Stimulated activated naive CD8-positive, alpha-beta T cell treated with anti-CD3 and anti-CD28 coated beads, Interleukin-15, Interleukin-2, amounts not matched to agents 100 ng/mL and 50 ng/mL, for 24 hours (primary cell): ENCODE measurements around the gene SGPP1.
"Not testable (repeated sequence)": the region's sequence is repeated elsewhere in the genome, so short reads cannot be mapped to it uniquely, and the experiment has no call there.

ENCODE experiments used
- H3K27ac Mint-ChIP-seq: one replicate; pipeline ENCODE4 v1.8.0; 2021; ENCODE audit warnings: mild to moderate bottlenecking, mixed read lengths
- H3K27me3 Mint-ChIP-seq: one replicate; pipeline ENCODE4 v1.8.0; 2021; ENCODE audit warnings: mixed read lengths
- H3K36me3 Mint-ChIP-seq: one replicate; pipeline ENCODE4 v1.8.0; 2021; ENCODE audit warnings: low read depth, mixed read lengths
- H3K4me1 Mint-ChIP-seq: one replicate; pipeline ENCODE4 v1.8.0; 2021; ENCODE audit warnings: low read depth, mixed read lengths
- H3K4me3 Mint-ChIP-seq: one replicate; pipeline ENCODE4 v1.8.0; 2021; ENCODE audit warnings: mild to moderate bottlenecking, mixed read lengths
- H3K9me3 Mint-ChIP-seq: one replicate; pipeline ENCODE4 v1.8.0; 2021; ENCODE audit warnings: mixed read lengths

The SGPP1 gene

DNA sequence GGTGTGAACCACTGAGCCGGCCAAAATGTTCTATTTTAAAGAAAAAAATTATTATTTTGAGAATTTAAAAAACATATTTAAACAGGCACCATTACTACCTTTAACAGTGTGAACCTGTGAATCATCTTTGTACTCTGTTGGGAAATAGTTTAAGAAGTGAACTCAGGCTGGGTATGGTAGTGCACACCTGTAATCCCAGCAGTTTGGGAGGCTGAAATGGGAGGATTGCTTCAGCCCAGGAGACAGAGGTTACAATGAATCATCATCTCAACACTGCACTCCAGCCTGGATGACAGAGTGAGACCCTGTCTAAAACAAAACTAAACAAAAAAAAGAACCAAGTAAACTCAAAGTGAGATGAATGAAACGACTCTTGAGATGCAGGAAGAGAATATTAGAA is 83.1 kb downstream of the SGPP1 start:
- peaks cover 31% of the 10 kb centered on the region for H3K4me1 Mint-ChIP-seq

DNA sequence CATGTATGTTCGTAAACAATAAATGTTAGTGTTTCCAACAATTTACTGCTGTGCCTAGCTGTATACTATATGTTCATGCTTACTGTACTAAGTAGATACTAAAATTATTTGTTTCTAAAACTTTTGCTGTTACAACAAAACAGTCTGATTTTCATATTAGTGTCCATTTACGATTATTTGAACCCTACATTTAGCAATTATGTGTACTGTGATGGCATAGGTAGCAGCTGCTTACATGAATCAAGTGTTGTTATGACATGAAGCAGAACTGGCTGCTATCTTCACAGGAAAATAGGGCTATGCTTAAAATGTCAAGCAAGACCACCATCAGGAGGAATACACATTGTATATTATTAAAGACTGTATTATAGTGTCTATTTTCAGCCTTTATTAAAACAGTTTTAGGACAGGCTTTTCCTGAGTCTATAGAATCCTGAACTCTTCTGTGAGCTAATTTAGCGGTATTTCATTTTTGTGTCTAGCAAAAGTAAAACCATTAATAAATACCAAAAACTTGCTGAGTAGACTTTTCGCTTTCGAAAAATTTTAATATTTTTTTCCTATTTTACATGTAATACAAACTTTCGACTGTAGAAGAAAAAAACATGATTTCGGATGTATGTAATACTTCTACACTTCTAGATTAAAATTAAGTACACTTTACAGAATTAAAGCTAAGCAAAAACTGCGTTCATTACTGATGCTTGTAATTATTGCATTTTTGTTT is 85.0 kb downstream of the SGPP1 start:
- Mint-ChIP-seq H3K36me3 (peaks cover 16% of the 10 kb centered on the region), H3K27me3 (no peaks in the 10 kb centered on the region), H3K4me1 (peaks cover 40% of the 10 kb centered on the region), H3K4me3 (peak overlapping the region; percentile 97), H3K9me3 (no peaks in the 10 kb centered on the region), H3K27ac (peak overlapping the region; percentile 96)

More for the DNA sequence above, 83.1 kb downstream of the SGPP1 start:
- no peak overlapping the region for H3K4me3 Mint-ChIP-seq
- peaks cover 6% of the 10 kb centered on the region for H3K36me3 Mint-ChIP-seq
- no peaks in the 10 kb centered on the region for H3K9me3 Mint-ChIP-seq
- no peak overlapping the region for H3K27ac Mint-ChIP-seq
- no peaks in the 10 kb centered on the region for H3K27me3 Mint-ChIP-seq

DNA sequence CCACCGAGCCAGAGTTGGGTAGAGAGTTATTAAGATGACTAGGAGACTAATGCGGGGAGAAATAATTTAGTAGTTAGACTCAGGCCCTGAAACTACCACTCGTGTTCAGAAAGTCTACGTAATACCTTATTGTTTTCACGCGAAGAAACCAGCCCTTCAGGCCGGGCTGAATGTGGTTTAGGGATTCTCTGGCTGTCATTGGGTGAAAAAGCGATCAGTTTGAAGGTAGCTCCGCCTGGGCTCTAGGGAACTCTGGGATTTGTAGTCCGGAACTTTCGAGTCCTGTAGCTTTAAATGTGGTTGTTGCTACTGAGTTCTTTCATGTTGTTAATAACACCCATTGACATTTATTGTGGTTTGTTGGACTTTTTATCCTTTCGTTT is 85.6 kb downstream of the SGPP1 start:
- Mint-ChIP-seq H3K36me3 (peaks cover 20% of the 10 kb centered on the region), H3K27me3 (no peaks in the 10 kb centered on the region), H3K9me3 (no peaks in the 10 kb centered on the region), H3K4me1 (peaks cover 40% of the 10 kb centered on the region), H3K27ac (peak overlapping the region; percentile 96), H3K4me3 (peak overlapping the region; percentile 97)

DNA sequence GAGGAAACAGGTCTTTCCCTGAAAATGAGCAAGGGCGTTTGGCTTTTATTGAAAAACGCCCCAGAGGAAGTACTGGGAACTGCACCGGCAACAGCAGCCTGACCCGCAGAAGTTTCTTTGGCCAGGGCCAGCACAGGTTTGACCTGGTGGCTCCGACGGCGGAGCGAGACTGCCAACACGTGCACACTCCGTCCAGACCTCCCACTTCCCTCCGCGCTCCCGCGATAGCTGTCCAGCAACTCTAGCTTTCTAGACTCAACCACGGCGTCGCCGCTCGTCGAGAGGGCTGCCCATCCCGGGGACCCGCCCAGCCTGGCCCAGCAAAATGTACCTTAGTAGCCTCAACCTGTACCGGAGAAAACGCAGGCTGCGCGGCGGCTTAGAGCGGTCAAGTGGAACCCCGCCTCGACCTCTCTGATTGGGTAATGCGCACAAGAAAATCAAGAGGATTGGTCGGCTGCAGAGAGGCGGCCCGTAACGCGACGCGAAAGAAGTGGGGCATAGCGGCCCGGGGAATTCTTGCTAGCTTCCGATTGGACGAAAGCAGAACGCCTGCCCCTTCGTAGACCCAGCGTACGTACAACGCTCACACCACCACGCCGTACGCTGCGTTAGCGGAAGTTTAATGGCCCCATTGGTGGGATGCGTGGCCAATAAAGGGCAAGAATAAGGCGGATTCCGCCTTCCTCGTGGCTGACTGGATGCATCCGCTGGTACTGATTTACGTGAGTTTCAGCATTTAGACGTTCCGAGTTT is 86.2 kb downstream of the SGPP1 start, which contains the start of gene WDR89:
Gene WDR89 (minus strand): TSS at position 399 of the 756 bp plus-strand sequence. CDS start 41,929 bp downstream, outside the sequence.
- Mint-ChIP-seq H3K9me3 (no peaks in the 10 kb centered on the region), H3K27me3 (no peaks in the 10 kb centered on the region), H3K36me3 (peaks cover 26% of the 10 kb centered on the region), H3K27ac (peak within 1 kb of the TSS; percentile 96), H3K4me3 (peak within 1 kb of the TSS; percentile 97), H3K4me1 (peaks cover 45% of the 10 kb centered on the region)

DNA sequence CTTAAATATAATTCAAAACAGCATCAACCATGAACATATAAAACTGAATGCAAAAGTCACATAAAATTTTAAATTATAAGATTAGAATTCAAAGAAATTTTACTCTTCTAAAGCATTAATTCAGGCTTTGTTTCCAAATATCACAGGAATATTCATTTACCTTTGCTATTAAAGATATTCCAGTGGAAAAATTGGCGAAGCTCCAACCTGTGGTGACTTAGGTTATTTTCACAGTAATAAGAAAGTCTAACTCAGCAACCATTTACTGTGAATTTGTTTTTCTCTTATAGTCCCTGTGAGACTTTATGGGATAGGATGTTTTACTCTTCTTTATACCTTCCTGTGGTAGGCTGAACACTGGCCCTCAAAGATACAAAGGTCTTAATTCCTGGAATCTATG is 89.4 kb downstream of the SGPP1 start:
- Mint-ChIP-seq H3K27me3 (no peaks in the 10 kb centered on the region), H3K36me3 (peaks cover 45% of the 10 kb centered on the region)

DNA sequence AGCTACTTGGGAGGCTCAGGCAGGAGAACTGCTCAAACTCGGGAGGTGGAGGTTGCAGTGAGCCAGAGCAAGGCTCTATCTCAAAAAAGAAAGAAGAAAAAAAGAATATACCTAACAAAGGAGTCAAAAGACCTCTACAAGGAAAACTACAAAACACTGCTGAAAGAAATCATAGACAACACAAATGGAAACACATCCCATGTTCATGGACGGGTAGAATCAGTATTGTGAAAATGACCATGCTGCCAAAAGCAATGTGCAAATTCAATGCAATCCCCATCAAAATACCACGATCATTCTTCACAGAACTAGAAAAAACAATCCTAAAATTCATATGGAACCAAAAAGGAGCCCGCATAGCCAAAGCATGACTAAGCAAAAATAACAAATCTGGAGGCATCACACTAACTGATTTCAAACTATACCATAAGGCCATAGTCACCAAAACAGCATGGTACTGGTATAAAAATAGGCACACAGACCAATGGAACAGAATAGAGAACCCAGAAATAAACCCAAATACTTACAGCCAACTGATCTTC is 91.7 kb downstream of the SGPP1 start:
- peaks cover 45% of the 10 kb centered on the region for H3K36me3 Mint-ChIP-seq
- not testable (repeated sequence) for H3K27me3 Mint-ChIP-seq, H3K4me3 Mint-ChIP-seq
- H3K27ac Mint-ChIP-seq: peak overlapping the region; percentile 15
- peaks cover 14% of the 10 kb centered on the region for H3K9me3 Mint-ChIP-seq
- peaks cover 66% of the 10 kb centered on the region for H3K4me1 Mint-ChIP-seq

More for the DNA sequence above, 89.4 kb downstream of the SGPP1 start:
- peaks cover 68% of the 10 kb centered on the region for H3K4me1 Mint-ChIP-seq
- peak overlapping the region; percentile 80 for H3K4me3 Mint-ChIP-seq
- H3K9me3 Mint-ChIP-seq: peaks cover 14% of the 10 kb centered on the region
- peak overlapping the region; percentile 54 for H3K27ac Mint-ChIP-seq
